HCT116 (cell line): Measurements from ENCODE around the gene KRT1. TPM values are rescaled to one million over a fixed set of nuclear protein-coding genes. Genes with fewer than 3 reads are reported as not detected.

Source experiments
- ATAC-seq: fragments of 200-7000 bp; cut with Tn5 transposase; 2 replicates; pipeline ENCODE4 v1.9.1; 2020; ENCODE audit warnings: mild to moderate bottlenecking, moderate library complexity
- BruUV-seq: library from RNA; stranded (reverse); fragments of 400-500 nt; replicated peaks from 2 replicates; lab custom pipeline; 2021; lab: Mats Ljungman, UMichigan
- CTCF ChIA-PET: fragments of 300-600 bp; sonication (Branson Sonifier 250); formaldehyde crosslinking; loops from one replicate; lab custom pipeline; 2021; ENCODE audit warnings: antibody characterized with exemption; lab: Charles Lee
- POLR2A ChIA-PET: fragments of 300-600, 350-600 bp; sonication (Branson Sonifier 250); formaldehyde crosslinking; loops from one replicate; lab custom pipeline; 2021; ENCODE audit warnings: antibody characterized with exemption; lab: Charles Lee
- RAD21 ChIA-PET, 2 experiments: fragments of 300-600 bp; sonication (Branson Sonifier 250); formaldehyde crosslinking; loops; one replicate each; lab custom pipeline; 2023; ENCODE audit warnings: low total read pairs in 2 of 2; ENCODE audit not compliant: uncharacterized antibody in 2 of 2, unreplicated experiment in 2 of 2, low non-redundant PET in 1 of 2; lab: Charles Lee
- DNase-seq: peaks from one replicate; pipeline ENCODE4 v3.0.0-alpha.2; 2010; ENCODE audit warnings: low read depth, low spot score
- H2AFZ ChIP-seq: fragments of 200-600 bp; shearing (Covaris generic), sonication (generic); 2 replicates; pipeline ENCODE4 v1.6.1; 2017; ENCODE audit warnings: low read depth, mixed run types, mixed read lengths, antibody characterized with exemption, low read length; ENCODE audit not compliant: poor library complexity, severe bottlenecking
- H3K27ac ChIP-seq: 2 replicates; pipeline ENCODE4 v1.5.1; 2012; ENCODE audit warnings: low read depth, low read length
- H3K27me3 ChIP-seq: fragments of 200-600 bp; sonication (generic); 2 replicates; pipeline ENCODE4 v1.6.1; 2016; ENCODE audit warnings: mixed run types, low read length, mixed read lengths; ENCODE audit not compliant: insufficient read depth
- H3K36me3 ChIP-seq, 2 experiments: fragments of 200-500 bp in 1 of 2; fragments of 200-600 bp in 1 of 2; sonication (Bioruptor generic) in 1 of 2; sonication (generic) in 1 of 2; 2 replicates each; pipeline versions ENCODE4 v1.5.1 to v1.6.1; 2014 to 2016; ENCODE audit warnings: low read length in 2 of 2, inconsistent platforms in 1 of 2, mixed read lengths in 1 of 2, mixed run types in 1 of 2; ENCODE audit not compliant: insufficient read depth in 2 of 2, control insufficient read depth in 1 of 2
- H3K4me1 ChIP-seq, 2 experiments: fragments of 200-600 bp in 1 of 2; sonication (generic) in 1 of 2; 2 replicates each; pipeline versions ENCODE4 v1.5.1 to v1.6.1; 2012 to 2017; ENCODE audit warnings: low read length in 2 of 2, inconsistent platforms in 1 of 2, mild to moderate bottlenecking in 1 of 2, mixed read lengths in 1 of 2, mixed run types in 1 of 2, moderate library complexity in 1 of 2; ENCODE audit not compliant: insufficient read depth in 2 of 2, control insufficient read depth in 1 of 2
- H3K4me2 ChIP-seq: fragments of 200-600 bp; sonication (generic); 2 replicates; pipeline ENCODE4 v1.6.1; 2017; ENCODE audit warnings: mixed run types, low read length, mixed read lengths
- H3K4me3 ChIP-seq, 2 experiments: fragments of 200-600 bp in 1 of 2; sonication (generic) in 1 of 2; replicated peaks in 1 of 2; 2 replicates each; pipeline ENCODE4 v1.5.1; 2011 to 2016; ENCODE audit warnings: low read length in 2 of 2, control low read depth in 1 of 2, low read depth in 1 of 2, mild to moderate bottlenecking in 1 of 2, mixed read lengths in 1 of 2, mixed run types in 1 of 2
- H3K79me2 ChIP-seq: fragments of 200-600 bp; sonication (generic); 2 replicates; pipeline ENCODE4 v1.6.1; 2017; ENCODE audit warnings: mild to moderate bottlenecking, mixed run types, low read length, moderate library complexity, mixed read lengths; ENCODE audit not compliant: insufficient read depth
- H3K9ac ChIP-seq: fragments of 200-600 bp; sonication (generic); 2 replicates; pipeline ENCODE4 v1.6.1; 2016; ENCODE audit warnings: low read length, mixed read lengths
- H3K9me2 ChIP-seq: fragments of 200-600 bp; sonication (generic), shearing (Covaris generic); 2 replicates; pipeline ENCODE4 v1.6.1; 2017; ENCODE audit warnings: mixed run types, mild to moderate bottlenecking, moderate library complexity; ENCODE audit not compliant: insufficient read depth
- H3K9me3 ChIP-seq, 2 experiments: fragments of 200-500 bp in 1 of 2; fragments of 200-600 bp in 1 of 2; sonication (Bioruptor generic) in 1 of 2; sonication (generic) in 1 of 2; 2 replicates each; pipeline ENCODE4 v1.6.1; 2014 to 2017; ENCODE audit warnings: low read length in 2 of 2, mixed read lengths in 2 of 2, inconsistent platforms in 1 of 2, low read depth in 1 of 2, mild to moderate bottlenecking in 1 of 2, mixed run types in 1 of 2, moderate library complexity in 1 of 2; ENCODE audit not compliant: control insufficient read depth in 1 of 2, insufficient read depth in 1 of 2
- H4K20me1 ChIP-seq: fragments of 200-600 bp; sonication (generic), shearing (Covaris generic); 2 replicates; pipeline ENCODE4 v1.6.1; 2017; ENCODE audit warnings: mixed run types, mild to moderate bottlenecking, moderate library complexity; ENCODE audit not compliant: insufficient read depth
- CEBPB ChIP-seq: IDR thresholded peaks from 2 replicates; pipeline ENCODE4 v1.6.1; 2012; ENCODE audit warnings: low read depth
- ELF1 ChIP-seq: IDR thresholded peaks from 2 replicates; pipeline ENCODE4 v1.6.1; 2012; ENCODE audit warnings: low read depth, borderline replicate concordance
- FOSL1 ChIP-seq: IDR thresholded peaks from 2 replicates; pipeline ENCODE4 v1.6.1; 2012; ENCODE audit warnings: low read depth
- RAD21 ChIP-seq: IDR thresholded peaks from 2 replicates; pipeline ENCODE4 v1.6.1; 2012; ENCODE audit warnings: low read depth, mild to moderate bottlenecking
- SP1 ChIP-seq: IDR thresholded peaks from 2 replicates; pipeline ENCODE4 v1.6.1; 2012; ENCODE audit warnings: low read depth
- TCF7L2 ChIP-seq: IDR thresholded peaks from 2 replicates; pipeline ENCODE4 v1.7.0; 2011; ENCODE audit warnings: borderline replicate concordance, inconsistent platforms; ENCODE audit not compliant: insufficient read depth, insufficient read length; ENCODE audit errors: extremely low read depth
- intact Hi-C: fragments of 100-400 bp; cut with micrococcal nuclease; formaldehyde crosslinking; loops from 2 replicates; pipeline ENCODE4 v1.10.0; 2022
- total RNA-seq: library from RNA; stranded (reverse); gene quantifications from one replicate; pipeline ENCODE4 v1.2.1, GENCODE V29; 2021; ENCODE audit not compliant: unreplicated experiment
- TF ChIP-seq, protein P1 (sequence below): IDR thresholded peaks from 2 replicates; pipeline ENCODE4 v1.6.1; 2011; ENCODE audit warnings: mild to moderate bottlenecking, low read length, moderate library complexity; ENCODE audit not compliant: insufficient replicate concordance; ENCODE audit errors: extremely low read depth
- TF ChIP-seq, protein P2 (sequence below): IDR thresholded peaks from 2 replicates; pipeline ENCODE4 v1.6.1; 2012

The KRT1 gene
- total RNA-seq, 1 experiment from 2014 or later: 0.20 TPM

DNA sequence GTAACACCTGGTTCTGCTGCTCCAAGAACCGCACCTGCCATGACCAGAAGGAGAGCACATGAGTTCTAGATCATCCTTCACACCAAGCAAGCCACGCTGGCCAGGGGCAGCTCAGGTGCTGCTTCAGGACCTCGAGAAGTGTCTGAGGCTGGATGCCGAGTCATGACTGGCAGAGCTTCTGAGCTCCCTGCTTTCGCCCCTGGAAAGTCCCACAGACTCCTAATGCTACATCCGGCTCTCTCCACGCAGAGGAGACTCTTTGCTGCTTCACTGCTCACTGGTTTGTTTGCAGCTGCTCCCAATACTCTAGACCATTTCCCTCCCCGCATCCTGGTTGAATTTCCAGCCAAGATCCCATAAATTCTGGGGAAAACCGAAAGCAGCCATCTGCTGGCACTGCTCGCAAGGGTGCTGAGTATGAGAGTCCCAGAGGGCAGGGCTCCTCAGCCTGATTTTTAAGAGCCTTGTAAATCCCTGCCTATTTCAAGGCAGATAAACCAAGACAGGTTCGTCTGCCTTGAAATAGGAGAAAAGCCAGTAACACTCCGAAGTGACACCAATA lies 29.6 kb downstream of the KRT1 start:
- no peak overlapping the region for H3K4me2 ChIP-seq
- H3K27ac ChIP-seq: no peak overlapping the region
- H3K9me3 ChIP-seq: no peaks in the 10 kb centered on the region
- POLR2A ChIA-PET: no interaction called here
- H3K4me1 ChIP-seq: peaks cover 9% of the 10 kb centered on the region in 2 experiments
- TF ChIP-seq TCF7L2 (no peak), ELF1 (no peak), FOSL1 (no peak), SP1 (no peak), CEBPB (no peak), RAD21 (no peak)
- TF ChIP-seq, protein P1, sequence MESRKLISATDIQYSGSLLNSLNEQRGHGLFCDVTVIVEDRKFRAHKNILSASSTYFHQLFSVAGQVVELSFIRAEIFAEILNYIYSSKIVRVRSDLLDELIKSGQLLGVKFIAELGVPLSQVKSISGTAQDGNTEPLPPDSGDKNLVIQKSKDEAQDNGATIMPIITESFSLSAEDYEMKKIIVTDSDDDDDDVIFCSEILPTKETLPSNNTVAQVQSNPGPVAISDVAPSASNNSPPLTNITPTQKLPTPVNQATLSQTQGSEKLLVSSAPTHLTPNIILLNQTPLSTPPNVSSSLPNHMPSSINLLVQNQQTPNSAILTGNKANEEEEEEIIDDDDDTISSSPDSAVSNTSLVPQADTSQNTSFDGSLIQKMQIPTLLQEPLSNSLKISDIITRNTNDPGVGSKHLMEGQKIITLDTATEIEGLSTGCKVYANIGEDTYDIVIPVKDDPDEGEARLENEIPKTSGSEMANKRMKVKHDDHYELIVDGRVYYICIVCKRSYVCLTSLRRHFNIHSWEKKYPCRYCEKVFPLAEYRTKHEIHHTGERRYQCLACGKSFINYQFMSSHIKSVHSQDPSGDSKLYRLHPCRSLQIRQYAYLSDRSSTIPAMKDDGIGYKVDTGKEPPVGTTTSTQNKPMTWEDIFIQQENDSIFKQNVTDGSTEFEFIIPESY: no peak
- TF ChIP-seq, protein P2, sequence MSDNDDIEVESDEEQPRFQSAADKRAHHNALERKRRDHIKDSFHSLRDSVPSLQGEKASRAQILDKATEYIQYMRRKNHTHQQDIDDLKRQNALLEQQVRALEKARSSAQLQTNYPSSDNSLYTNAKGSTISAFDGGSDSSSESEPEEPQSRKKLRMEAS: no peak
- TF ChIP-seq, all 23 proteins: peak for 0
- no peaks in the 10 kb centered on the region for H3K9me2 ChIP-seq
- H3K79me2 ChIP-seq: no peaks in the 10 kb centered on the region
- peaks cover 5% of the 10 kb centered on the region; the same call in 1 of the 2 replicates for H3K27me3 ChIP-seq
- no peaks in the 10 kb centered on the region for H4K20me1 ChIP-seq
- RAD21 ChIA-PET: no interaction called here
- no TSS peak for BruUV-seq
- no peak overlapping the region for H3K4me3 ChIP-seq
- CTCF ChIA-PET: no interaction called here
- no peaks in the 10 kb centered on the region for H3K36me3 ChIP-seq
- H3K9ac ChIP-seq: no peak overlapping the region
- H2AFZ ChIP-seq: no peak overlapping the region
- intact Hi-C loops: no loop called here
- DNase-seq: no peak
- no peak for ATAC-seq
